GM18951 (cell line): ENCODE results near the gene SLC26A11.

Experiments used
- POLR2A ChIP-seq: IDR thresholded peaks from 4 replicates; pipeline ENCODE4 v1.6.1; 2011; ENCODE audit warnings: mild to moderate bottlenecking; ENCODE audit not compliant: insufficient read length, insufficient read depth; ENCODE audit errors: extremely low read depth
- in situ Hi-C: fragments of 300-500 bp; cut with MboI; formaldehyde crosslinking; loops from one replicate; pipeline ENCODE4 v1.12.0; 2022; ENCODE audit warnings: low sequenced_read_pairs, mixed read lengths, inconsistent platforms; ENCODE audit not compliant: unreplicated experiment

The SLC26A11 gene

DNA sequence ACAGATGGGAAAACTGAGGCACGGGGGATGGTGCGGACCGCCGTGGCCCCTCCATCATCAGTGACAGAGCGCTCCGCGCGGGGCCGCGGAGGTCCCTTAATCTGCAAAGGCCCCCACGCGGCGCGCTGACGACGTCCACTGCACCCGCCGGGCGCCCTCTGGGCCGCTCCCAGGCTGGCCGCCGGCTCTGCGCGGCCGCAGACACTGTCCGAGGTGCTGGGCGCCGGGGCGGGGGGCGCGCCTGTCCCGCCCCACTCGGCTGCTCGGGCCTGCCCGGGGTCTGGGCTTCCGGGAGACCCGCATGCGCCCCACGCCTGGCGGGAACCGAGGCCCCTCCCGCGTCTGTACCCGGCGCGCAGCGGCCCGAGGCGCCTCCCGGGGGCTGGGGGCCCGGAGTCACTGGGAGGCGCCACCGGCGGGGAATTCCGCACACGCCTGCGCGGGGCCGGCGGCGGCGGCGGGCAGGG lies 39.9 kb downstream of the SLC26A11 start:
- peak; percentile 62 for TF ChIP-seq POLR2A
- in situ Hi-C loops: no loop called here

DNA sequence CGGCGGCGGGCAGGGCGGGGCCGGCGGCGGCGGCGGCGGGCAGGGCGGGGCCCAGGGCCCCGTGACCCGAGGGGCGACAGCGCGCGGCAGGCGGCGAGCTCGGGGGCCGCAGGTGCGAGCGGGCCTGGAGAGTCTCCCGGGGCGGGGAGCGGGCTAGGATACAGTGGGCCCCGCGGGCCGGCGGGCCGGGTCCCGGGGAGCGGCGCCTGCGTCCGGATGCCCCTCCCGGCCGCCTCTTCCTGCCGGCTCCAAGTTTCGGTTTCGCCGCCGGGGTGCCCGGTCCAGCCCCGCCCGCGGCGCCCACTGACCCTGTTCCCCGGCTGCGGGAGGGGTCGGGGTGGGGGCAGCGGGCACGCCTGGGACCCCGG lies 40.5 kb downstream of the SLC26A11 start, which contains the start of gene RNF213:
TSS of gene RNF213 (plus strand) at position 62 of the 368 bp plus-strand sequence. CDS start 2,830 bp downstream, outside the sequence.
- in situ Hi-C loops: no loop called here
- TF ChIP-seq POLR2A: peak; percentile 75

DNA sequence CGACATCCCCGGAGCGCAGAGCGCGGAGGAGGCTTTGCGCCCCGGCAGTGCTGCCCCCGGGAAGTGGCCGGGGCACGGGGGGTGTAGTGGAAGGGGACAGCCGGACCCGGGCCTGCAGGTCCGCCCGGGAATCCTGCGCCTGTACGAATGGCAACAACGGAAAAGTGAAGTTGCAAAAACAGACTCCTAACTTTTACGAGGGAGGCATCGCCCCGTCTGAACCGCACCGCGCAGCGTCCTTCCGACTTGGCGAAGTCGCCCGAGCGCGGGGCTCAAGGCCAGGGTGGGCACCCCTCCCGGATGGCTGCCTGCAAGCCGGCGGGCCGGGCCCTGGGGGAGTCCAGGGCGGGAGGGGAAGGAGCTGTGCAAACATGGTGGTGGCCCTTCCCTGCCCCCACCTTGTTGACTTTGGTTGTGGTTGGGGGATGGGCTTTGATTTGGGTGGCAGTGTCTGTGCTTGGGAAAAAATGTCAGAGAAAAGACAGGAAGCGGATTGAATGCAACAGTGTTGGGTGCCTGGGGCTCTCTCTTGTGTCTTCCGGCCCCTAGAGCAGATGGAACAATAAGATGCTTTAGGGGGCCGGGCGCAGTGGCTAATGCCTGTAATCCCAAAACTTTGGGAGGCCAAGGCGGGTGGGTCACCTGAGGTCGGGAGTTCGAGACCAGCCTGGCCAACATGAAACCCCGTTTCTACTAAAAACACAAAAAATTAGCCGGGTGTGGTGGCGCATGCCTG lies 41.1 kb downstream of the SLC26A11 start:
- TF ChIP-seq POLR2A: no peak
- in situ Hi-C loops: no loop called here

DNA sequence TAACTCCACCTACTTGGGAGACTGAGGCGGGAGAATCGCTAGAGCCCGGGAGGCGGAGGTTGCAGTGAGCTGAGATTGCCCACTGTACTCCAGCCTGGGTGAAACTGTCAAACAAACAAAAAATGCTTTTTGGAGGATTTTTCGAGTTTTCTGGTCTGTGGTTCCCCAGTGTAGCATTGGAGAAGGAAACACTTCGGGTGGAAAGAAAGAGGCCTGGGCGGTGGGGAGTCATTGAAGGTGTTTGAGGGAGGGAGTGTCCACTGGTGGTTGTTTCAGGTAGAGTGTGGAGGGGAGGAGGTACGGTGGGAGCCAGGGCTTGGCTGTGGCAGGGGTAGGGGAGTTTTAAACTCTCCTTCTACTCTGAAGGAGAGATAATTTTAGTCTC lies 41.7 kb downstream of the SLC26A11 start:
- TF ChIP-seq POLR2A: no peak
- in situ Hi-C loops: no loop called here

DNA sequence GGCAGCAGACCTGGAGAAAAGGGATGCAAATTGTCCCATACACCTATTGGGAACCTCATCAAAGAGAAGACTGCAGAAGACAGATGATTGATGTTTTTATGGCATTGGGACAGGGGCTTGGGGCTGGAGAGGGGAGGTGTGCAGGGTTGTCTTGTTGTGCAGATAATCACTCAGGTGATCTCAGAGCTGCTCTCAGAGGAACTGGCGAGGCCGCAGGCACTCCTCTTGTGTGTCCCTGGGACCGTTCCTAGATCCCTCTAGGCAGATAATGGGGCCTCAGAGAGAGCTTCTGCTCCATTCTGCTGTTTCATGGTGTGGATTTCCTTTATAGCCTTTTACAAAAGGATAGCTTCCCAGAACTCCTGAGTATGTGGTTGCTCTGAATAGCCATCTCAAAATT lies 42.1 kb downstream of the SLC26A11 start:
- no peak for TF ChIP-seq POLR2A
- in situ Hi-C loops: no loop called here

DNA sequence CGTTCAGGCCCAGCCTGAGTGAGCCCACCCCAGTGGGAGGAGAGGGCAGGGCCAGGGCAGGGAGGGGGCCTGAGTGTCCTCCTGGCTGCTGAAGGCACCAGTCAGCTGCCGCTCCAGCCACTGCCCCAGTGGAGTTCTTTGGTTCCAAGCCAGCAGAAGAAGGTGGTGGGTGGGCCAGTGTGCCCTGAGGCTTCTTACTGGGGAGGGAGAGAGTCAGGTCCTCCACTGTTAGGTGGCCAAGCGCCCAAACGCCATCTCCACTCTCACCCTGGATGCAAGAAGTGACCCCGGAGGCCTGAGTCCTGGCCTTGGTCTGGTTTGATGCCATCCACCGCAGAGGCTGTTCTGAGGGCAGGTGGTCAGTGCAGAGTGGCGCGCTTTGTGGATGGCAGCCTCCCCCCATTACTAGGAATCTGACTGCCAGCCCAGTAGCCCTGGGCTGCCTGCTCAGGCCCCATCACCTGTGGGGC lies 42.6 kb downstream of the SLC26A11 start:
- no peak for TF ChIP-seq POLR2A
- in situ Hi-C loops: no loop called here

DNA sequence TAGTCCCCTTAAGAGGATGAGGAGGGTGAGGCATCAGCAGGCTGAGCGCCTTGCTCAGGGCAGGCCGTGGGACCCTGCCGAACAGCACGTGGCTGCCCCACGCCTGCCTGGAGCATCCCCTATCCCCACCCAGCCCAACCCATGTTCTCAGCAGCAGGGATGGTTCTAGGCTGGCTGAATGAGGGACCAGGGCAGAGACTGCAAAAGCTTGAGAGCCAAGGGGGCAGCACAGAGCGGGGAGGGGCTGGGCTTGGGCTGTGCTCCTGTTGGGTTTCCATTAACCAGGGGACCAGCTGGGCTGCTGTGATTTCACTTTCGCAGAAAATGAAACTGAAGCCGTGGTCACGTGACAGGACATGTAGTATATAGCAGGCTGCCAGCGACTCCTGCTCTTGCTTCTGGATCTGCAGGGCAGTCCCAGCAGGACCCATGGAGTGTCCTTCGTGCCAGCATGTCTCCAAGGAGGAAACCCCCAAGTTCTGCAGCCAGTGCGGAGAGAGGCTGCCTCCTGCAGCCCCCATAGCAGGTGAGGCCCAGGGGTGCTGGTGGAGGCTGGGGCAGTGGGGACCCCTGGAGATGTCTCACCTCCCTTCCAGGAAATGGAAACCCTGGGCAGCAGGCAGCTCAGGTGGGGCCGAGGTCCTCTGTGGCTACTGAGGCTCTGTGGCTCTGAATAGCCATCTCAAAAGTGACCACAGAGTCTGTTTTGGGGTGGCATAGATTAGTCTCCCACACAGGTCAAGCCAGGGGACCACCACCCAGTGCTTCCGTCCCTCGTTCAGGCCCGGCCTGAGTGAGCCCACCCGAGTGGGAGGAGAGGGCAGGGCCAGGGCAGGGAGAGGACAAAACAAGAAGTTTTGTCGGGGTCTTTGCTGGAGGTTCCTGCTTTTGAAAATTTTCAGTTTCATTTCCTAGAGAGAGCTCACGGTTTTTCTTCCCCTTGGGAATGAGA lies 43.3 kb downstream of the SLC26A11 start:
- in situ Hi-C loops: no loop called here
- TF ChIP-seq POLR2A: peak; percentile 99

DNA sequence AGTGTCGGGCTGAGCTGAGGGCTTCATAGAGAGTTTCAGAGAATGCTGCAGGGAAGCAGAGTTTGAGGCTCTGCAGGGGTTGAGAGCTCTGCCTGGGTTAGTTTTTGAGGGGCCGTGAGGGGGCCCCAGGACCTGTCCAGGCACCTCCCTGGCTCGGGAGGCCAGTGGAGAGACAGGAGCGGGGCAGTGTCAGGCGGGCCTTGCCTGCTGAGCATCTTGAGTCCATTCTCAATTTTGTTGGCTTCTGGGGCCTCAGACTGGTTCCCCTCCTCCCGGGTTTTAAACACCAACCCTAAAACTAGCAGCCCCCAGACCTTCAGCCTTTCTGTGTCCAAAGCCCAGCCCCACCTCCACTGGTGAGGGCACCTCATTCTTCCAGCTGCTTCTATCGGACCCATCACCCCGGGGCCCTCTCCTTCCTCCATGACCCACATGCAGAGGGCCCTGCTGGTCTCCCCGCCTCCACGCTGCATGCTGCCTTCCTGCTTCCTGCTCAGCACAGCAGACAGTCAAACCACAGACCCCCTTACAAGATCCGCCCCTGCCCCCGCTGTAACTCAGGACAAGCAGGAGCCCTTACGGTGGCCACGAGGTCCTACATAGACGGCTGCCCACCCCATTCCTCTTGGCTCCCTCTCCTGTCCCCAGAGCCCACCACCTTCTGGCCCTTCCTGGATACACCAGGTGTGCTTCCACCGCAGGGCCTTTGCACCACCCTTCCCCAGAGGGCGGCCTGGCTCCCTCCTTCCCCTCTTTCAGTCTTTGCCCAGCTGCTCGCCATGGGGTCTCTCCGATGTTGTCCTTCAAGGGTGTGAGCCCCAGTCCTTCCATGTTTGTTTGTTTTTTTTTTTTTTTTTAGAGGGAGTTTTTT lies 44.2 kb downstream of the SLC26A11 start:
- in situ Hi-C loops: no loop called here
- TF ChIP-seq POLR2A: peak; percentile 29

DNA sequence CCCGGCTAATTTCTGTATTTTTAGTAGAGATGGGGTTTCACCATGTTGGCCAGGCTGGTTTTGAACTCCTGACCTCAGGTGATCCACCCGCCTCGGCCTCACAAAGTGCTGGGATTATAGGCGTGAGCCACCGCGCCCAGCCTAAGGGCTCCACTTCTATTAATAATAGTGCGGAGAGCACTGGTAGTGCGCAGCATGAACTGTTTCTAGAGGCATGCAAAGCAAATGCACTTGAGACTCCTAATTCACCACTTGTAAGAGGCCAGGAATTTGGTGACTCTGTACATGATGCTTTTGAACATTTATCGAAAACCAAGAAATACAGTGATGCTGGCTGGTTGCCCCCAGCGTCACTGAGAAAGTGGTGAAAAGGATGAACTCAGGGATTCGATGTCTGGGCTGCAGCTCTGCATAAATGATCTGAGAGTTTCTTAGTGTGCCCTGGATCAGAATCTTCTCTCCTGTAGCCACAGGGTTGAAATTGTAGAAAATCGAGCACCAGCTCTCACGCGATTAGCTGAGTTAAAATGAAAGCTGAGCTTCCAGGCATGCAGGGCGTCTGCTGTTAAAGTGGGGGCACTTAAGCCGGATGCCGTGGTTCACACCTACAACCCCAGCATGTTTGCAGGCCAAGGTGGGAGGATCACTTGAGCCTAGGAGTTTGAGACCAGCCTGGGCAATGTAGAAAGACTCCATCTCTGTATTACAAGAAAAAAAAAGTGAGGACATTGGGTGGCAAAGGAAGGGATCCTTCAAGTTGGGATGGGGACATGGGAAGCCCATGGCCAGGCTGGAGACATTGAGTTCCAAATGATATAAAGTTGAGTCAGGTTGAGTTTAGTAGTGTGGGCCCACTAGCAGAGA lies 45.2 kb downstream of the SLC26A11 start:
- no peak for TF ChIP-seq POLR2A
- in situ Hi-C loops: no loop called here

DNA sequence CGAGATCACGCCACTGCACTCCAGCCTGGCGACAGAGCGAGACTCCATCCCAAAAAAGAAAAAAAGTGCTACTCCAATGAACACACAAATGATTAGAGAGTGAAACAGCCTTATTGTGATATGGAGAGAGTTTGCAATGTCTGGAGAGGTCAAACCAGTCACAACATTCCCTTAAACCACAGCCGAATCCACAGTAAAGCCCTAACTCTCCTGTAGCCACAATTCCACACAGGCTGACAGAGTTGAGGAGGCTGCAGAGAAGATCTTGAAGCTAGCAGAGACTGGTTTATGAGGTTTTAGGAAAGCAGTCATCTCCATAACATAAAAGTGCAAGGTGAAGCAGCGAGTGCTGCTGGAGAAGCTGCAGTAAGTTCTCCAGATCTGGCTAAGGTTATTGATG lies 47.2 kb downstream of the SLC26A11 start:
- TF ChIP-seq POLR2A: no peak
- in situ Hi-C loops: no loop called here

DNA sequence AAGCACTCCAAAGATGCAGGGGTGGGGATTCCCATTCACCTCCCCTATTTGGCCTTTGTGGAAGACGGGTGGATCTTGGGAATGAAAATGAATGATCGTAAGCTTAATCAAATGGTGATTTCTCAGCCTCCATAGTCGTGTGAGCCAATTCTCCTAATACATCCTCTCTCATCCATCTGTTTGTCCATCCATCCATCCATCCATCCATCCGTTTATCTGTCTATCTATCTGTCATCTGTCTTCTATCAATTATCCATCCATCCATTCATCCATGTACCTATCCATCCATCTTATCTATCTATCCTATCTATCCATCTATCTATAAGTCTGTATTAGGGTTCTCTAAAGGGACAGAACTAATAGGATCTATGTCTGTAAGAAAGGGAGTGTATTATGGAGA lies 48.2 kb downstream of the SLC26A11 start:
- in situ Hi-C loops: no loop called here
- no peak for TF ChIP-seq POLR2A

DNA sequence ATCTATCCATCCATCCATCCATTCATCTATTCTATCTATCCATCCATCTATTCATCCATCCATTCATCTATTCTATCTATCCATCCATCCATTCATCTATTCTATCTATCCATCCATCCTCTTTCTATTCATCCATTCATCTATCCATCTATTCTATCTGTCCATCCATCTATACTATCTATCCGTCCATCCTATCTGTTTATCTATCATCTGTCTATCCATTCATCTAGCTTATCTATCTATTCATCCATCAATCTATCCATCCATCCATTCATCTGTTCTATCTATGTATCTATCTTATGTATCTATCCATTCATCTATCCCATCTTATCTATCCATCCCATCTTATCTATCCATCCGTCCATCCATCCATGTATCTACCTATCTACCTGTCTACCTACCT lies 49.2 kb downstream of the SLC26A11 start:
- in situ Hi-C loops: no loop called here
- TF ChIP-seq POLR2A: no peak
